ENCODE measurements around the gene KRTAP4-16.

- no peak for TF ChIP-seq CTCF (IDR thresholded peaks at IDR 0.05; ENCODE audit: low read length)
- TF ChIP-seq EZH2 (IDR thresholded peaks at IDR 0.05; ENCODE audit: borderline replicate concordance, low read length) = no peak
Observed at GRCh38 chr17:41054025-41054424, 48.0 kb downstream of the KRTAP4-16 start.
